ENCODE results near the gene FGF14. TPM values are rescaled to one million over a fixed set of nuclear protein-coding genes. Genes with fewer than 3 reads are reported as not detected.

Gene FGF14
- total RNA-seq, 3 donors from 2014 or later: under 0.01 to 0.29 (median under 0.01) TPM

- Histone ChIP-seq H3K27ac (no peak overlapping the region), H3K9me3 (peaks cover 3 to 6% of the 10 kb centered on the region in 2 donors), H3K4me3 (no peak overlapping the region), H3K27me3 (no peaks in the 10 kb centered on the region), H3K4me1 (no peaks in the 10 kb centered on the region), H3K36me3 (no peaks in the 10 kb centered on the region)
- TF ChIP-seq POLR2AphosphoS5 (IDR thresholded peaks at IDR 0.05) (no peak), CTCF (IDR thresholded peaks at IDR 0.05) (no peak), POLR2A (IDR thresholded peaks at IDR 0.05) (no peak)
- DNase-seq (ENCODE audit: low spot score in 2 of 2): no peak
- intact Hi-C loops (cut with DNase I; ENCODE audit: low total_unique reads): no loop called here
Observed at GRCh38 chr13:101955764-101956163, 446.1 kb downstream of the FGF14 start.

GRCh38 chr13:101951114-101951513 lies 450.7 kb downstream of the FGF14 start:
- TF ChIP-seq CTCF (IDR thresholded peaks at IDR 0.05): no peak
- TF ChIP-seq POLR2AphosphoS5 (IDR thresholded peaks at IDR 0.05): no peak
- TF ChIP-seq POLR2A (IDR thresholded peaks at IDR 0.05): no peak
- intact Hi-C loops (cut with DNase I; ENCODE audit: low total_unique reads): no loop called here

GRCh38 chr13:101949681-101950080 lies 452.2 kb downstream of the FGF14 start:
- no peak overlapping the region for H3K4me3 ChIP-seq
- DNase-seq (ENCODE audit: low spot score in 2 of 2): no peak
- TF ChIP-seq CTCF (IDR thresholded peaks at IDR 0.05) (no peak), POLR2AphosphoS5 (IDR thresholded peaks at IDR 0.05) (no peak), POLR2A (IDR thresholded peaks at IDR 0.05) (no peak)
- H3K27ac ChIP-seq: no peak overlapping the region
- H3K36me3 ChIP-seq: no peaks in the 10 kb centered on the region
- intact Hi-C loops (cut with DNase I; ENCODE audit: low total_unique reads): no loop called here
- no peaks in the 10 kb centered on the region for H3K9me3 ChIP-seq
- no peaks in the 10 kb centered on the region for H3K4me1 ChIP-seq
- no peaks in the 10 kb centered on the region for H3K27me3 ChIP-seq

More at GRCh38 chr13:101951114-101951513, 450.7 kb downstream of the FGF14 start:
- Histone ChIP-seq H3K4me1 (no peaks in the 10 kb centered on the region), H3K27me3 (no peaks in the 10 kb centered on the region), H3K27ac (no peak overlapping the region), H3K4me3 (no peak overlapping the region), H3K36me3 (no peaks in the 10 kb centered on the region), H3K9me3 (no peaks in the 10 kb centered on the region)
- DNase-seq (ENCODE audit: low spot score in 2 of 2): no peak

GRCh38 chr13:101946401-101946800 lies 455.4 kb downstream of the FGF14 start:
- H3K9me3 ChIP-seq: no peaks in the 10 kb centered on the region
- no peak overlapping the region for H3K4me3 ChIP-seq
- intact Hi-C loops (cut with DNase I; ENCODE audit: low total_unique reads): no loop called here
- TF ChIP-seq POLR2AphosphoS5 (IDR thresholded peaks at IDR 0.05) (no peak), CTCF (IDR thresholded peaks at IDR 0.05) (no peak), POLR2A (IDR thresholded peaks at IDR 0.05) (no peak)
- no peak for DNase-seq (ENCODE audit: low spot score in 2 of 2)
- no peaks in the 10 kb centered on the region for H3K27me3 ChIP-seq
- H3K36me3 ChIP-seq: no peaks in the 10 kb centered on the region
- H3K27ac ChIP-seq: no peak overlapping the region
- H3K4me1 ChIP-seq: no peaks in the 10 kb centered on the region

- intact Hi-C loops (cut with DNase I; ENCODE audit: low total_unique reads): no loop called here
- no peak for TF ChIP-seq POLR2A (IDR thresholded peaks at IDR 0.05)
- TF ChIP-seq CTCF (IDR thresholded peaks at IDR 0.05): no peak
- no peak for TF ChIP-seq POLR2AphosphoS5 (IDR thresholded peaks at IDR 0.05)
Observed at GRCh38 chr13:101945435-101945834, 456.4 kb downstream of the FGF14 start.

More at GRCh38 chr13:101945435-101945834, 456.4 kb downstream of the FGF14 start:
- Histone ChIP-seq H3K9me3 (no peaks in the 10 kb centered on the region), H3K4me3 (no peak overlapping the region), H3K27me3 (no peaks in the 10 kb centered on the region), H3K36me3 (no peaks in the 10 kb centered on the region), H3K4me1 (no peaks in the 10 kb centered on the region), H3K27ac (no peak overlapping the region)
- DNase-seq (ENCODE audit: low spot score in 2 of 2): no peak
